Hematopoietic multipotent progenitor cell treated with erythropoietin and hydrocortisone succinate and interleukin-3 and kit ligand, for 6 days (in vitro differentiated cells): Measurements from ENCODE around the gene GHRHR.

ENCODE experiments used
- DNase-seq: peaks from one replicate; pipeline ENCODE4 v3.0.0-alpha.2; 2015

GHRHR gene

DNA sequence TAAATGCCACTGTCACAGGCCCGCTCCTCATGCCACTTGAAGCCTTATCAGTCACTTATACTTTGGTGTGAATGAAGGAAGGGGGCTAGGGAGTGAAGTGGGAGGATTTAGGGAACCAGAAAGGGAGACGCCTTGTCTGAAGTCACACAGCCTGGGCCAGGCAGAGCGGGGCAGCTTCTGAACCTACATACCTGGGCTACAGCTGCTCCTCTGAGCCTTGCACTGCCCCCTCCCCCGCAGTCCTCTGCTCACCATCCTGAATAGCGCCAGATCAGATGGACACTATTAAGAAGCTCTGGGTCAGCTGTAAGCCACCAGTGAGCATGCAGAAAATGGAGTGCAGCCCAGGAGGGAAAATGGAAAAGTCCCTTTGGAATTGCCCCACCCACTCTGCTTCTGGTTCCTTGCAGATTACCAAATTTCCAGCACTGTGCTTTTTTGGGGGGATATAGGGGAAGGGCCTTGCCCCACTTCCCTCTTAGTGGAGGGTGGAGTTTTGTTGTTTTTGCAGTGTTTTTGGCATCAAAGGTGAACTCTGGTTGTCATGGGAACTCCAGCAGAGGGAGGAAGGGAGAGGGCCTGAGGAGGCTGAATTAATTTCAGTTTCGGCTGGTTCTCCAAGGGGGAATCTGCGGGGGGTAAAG lies 53.4 kb downstream of the GHRHR start:
- DNase-seq: no peak

GRCh38 chr7:31017721-31018120 lies 54.0 kb downstream of the GHRHR start:
- DNase-seq: no peak

- no peak for DNase-seq
These were observed 55.8 kb downstream of the GHRHR start for GRCh38 chr7:31019509-31019908.

- no peak for DNase-seq
These were observed 56.4 kb downstream of the GHRHR start for GRCh38 chr7:31020161-31020560.

GRCh38 chr7:31020652-31021051 lies 56.9 kb downstream of the GHRHR start:
- DNase-seq: no peak

- DNase-seq: no peak
These were observed 58.4 kb downstream of the GHRHR start for GRCh38 chr7:31022117-31022516.

DNA sequence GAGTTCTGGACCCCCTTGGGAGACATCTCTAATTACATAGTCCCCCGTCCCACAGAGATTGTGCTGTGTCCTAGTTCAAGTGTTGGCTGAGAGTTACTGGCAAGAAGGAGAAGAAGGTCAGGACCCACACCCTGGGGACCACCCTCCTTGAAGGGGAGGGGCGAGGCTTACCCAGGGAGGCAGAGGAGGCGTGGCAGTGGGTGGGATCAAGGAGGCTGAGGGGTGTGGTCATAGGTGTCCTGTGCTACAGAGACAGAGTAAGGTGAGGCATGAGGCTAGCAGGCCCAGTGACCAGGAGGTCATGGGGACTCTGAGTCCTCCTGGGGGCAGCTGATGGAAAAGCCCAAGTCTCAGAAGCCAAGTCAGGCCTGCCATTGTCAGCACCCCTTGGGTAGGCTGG lies 59.0 kb downstream of the GHRHR start:
- DNase-seq: no peak

DNA sequence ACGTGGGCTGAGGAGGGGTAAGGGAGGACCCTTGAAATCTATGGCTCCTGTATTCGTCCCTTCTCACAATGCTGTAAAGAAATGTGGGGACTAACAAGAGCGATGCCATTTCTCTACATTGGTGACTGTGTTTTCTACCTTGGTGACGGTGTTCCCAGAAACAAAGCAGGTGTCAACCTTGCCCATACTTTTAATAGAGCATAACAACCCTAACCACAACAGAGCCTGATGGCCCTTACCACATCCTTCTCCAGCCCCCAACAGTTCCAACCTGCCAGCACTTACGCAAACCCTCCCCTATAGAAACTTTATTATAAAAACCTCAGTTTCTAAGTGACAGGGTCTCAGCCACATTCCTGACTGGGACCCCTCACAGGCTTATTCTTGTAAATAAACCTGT lies 60.1 kb downstream of the GHRHR start:
- DNase-seq: no peak

GRCh38 chr7:31027161-31027965 lies 63.6 kb downstream of the GHRHR start:
- DNase-seq: no peak

- no peak for DNase-seq
These were observed 64.3 kb downstream of the GHRHR start for GRCh38 chr7:31028006-31028405.

- DNase-seq: no peak
These were observed 64.8 kb downstream of the GHRHR start for GRCh38 chr7:31028417-31028992.
